Hepatocyte (in vitro differentiated cells): ENCODE measurements around the gene RPL41.
A peak's percentile ranks its signal among the peaks of the same experiment; 100 is the strongest.

Source experiments
- EZH2 ChIP-seq: fragments of 200-600 bp; sonication (generic); IDR thresholded peaks from 2 replicates; pipeline ENCODE4 v1.6.1; 2016; ENCODE audit warnings: antibody characterized with exemption, mild to moderate bottlenecking, borderline replicate concordance
- TF ChIP-seq, protein P1 (sequence below): fragments of 200-600 bp; sonication (generic); IDR thresholded peaks from 2 replicates; pipeline ENCODE4 v1.5.1; 2016; ENCODE audit warnings: antibody characterized with exemption, mild to moderate bottlenecking; ENCODE audit not compliant: poor library complexity

DNA sequence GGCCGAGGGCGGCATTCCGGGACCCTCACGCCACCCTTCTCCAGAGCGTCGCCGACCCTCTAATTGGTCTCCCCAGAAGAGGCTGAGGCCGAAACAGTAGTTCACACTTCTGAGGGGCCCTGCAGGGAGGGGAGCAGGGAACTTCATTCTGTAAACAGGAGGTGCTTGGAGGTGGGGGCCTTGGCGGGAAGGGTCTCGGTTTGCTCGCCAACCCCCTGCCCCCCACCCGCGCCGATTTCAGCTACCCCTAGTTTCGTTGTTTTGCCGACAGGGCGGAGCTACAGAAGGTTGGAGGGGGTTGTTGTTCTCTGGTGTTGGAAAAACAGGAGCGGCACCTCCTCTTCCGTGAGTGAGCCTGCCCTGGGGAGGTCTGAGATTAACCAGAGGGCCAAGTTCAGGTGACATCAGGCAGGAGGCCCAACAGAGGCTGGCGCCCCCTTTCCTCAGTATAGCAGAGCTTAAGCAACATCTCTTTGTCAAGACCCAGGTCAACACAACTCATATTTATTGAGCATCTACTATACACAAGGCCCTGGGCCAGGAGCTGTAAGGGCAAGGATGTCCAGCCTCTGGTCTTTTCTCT, 35.8 kb upstream of the RPL41 start:
- TF ChIP-seq EZH2: no peak
- TF ChIP-seq, protein P1, sequence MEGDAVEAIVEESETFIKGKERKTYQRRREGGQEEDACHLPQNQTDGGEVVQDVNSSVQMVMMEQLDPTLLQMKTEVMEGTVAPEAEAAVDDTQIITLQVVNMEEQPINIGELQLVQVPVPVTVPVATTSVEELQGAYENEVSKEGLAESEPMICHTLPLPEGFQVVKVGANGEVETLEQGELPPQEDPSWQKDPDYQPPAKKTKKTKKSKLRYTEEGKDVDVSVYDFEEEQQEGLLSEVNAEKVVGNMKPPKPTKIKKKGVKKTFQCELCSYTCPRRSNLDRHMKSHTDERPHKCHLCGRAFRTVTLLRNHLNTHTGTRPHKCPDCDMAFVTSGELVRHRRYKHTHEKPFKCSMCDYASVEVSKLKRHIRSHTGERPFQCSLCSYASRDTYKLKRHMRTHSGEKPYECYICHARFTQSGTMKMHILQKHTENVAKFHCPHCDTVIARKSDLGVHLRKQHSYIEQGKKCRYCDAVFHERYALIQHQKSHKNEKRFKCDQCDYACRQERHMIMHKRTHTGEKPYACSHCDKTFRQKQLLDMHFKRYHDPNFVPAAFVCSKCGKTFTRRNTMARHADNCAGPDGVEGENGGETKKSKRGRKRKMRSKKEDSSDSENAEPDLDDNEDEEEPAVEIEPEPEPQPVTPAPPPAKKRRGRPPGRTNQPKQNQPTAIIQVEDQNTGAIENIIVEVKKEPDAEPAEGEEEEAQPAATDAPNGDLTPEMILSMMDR: peak; percentile 3
